Astrocyte (in vitro differentiated cells and primary cell): ENCODE results near the gene GPN3. TPM values are rescaled to one million over a fixed set of nuclear protein-coding genes. Genes with fewer than 3 reads are reported as not detected.
"Not testable (repeated sequence)": the region's sequence is repeated elsewhere in the genome, so short reads cannot be mapped to it uniquely, and the experiment has no call there.

ENCODE experiments used
- DNase-seq: peaks from one replicate; pipeline ENCODE4 v3.0.0-alpha.2; 2010; ENCODE audit warnings: low read depth
- FAIRE-seq: peaks from 2 replicates; lab custom pipeline; 2011; peaks lifted over from hg19 to GRCh38; lab: Jason Lieb, UNC
- H2AFZ ChIP-seq: 2 replicates; pipeline ENCODE4 v1.6.0; 2012; ENCODE audit warnings: low read depth, low read length, inconsistent platforms
- H3K27ac ChIP-seq: 2 replicates; pipeline ENCODE4 v1.5.1; 2011; ENCODE audit warnings: low read depth, low read length, inconsistent platforms
- H3K27me3 ChIP-seq: 2 replicates; pipeline ENCODE4 v1.6.0; 2011; ENCODE audit warnings: low read length, inconsistent platforms; ENCODE audit not compliant: insufficient read depth
- H3K36me3 ChIP-seq: 2 replicates; pipeline ENCODE4 v1.5.1; 2011; ENCODE audit warnings: low read length, inconsistent platforms; ENCODE audit not compliant: insufficient read depth
- H3K4me1 ChIP-seq: 2 replicates; pipeline ENCODE4 v1.5.1; 2011; ENCODE audit warnings: low read length, inconsistent platforms; ENCODE audit not compliant: insufficient read depth
- H3K4me2 ChIP-seq: 2 replicates; pipeline ENCODE4 v1.6.0; 2012; ENCODE audit warnings: low read length, inconsistent platforms
- H3K4me3 ChIP-seq: 2 replicates; pipeline ENCODE4 v1.5.1; 2011; ENCODE audit warnings: low read depth, mild to moderate bottlenecking, low read length, inconsistent platforms; ENCODE audit not compliant: insufficient read depth
- H3K79me2 ChIP-seq: 2 replicates; pipeline ENCODE4 v1.6.0; 2012; ENCODE audit warnings: mild to moderate bottlenecking, low read length, inconsistent platforms; ENCODE audit not compliant: insufficient read depth
- H3K9ac ChIP-seq: 2 replicates; pipeline ENCODE4 v1.6.0; 2012; ENCODE audit warnings: mild to moderate bottlenecking, low read length, inconsistent platforms
- H3K9me3 ChIP-seq: 2 replicates; pipeline ENCODE4 v1.5.1; 2012; ENCODE audit warnings: low read depth, mild to moderate bottlenecking, low read length, inconsistent platforms; ENCODE audit not compliant: insufficient read depth
- H4K20me1 ChIP-seq: 2 replicates; pipeline ENCODE4 v1.6.0; 2012; ENCODE audit warnings: low read length, inconsistent platforms; ENCODE audit not compliant: insufficient read depth
- H3K27ac Mint-ChIP-seq: one replicate; pipeline ENCODE4 v1.8.0; 2021; ENCODE audit warnings: mild to moderate bottlenecking, mixed read lengths; ENCODE audit not compliant: unreplicated experiment
- H3K27me3 Mint-ChIP-seq: one replicate; pipeline ENCODE4 v1.8.0; 2021; ENCODE audit warnings: low read depth, mixed read lengths; ENCODE audit not compliant: unreplicated experiment
- H3K36me3 Mint-ChIP-seq: one replicate; pipeline ENCODE4 v1.8.0; 2021; ENCODE audit warnings: low read depth, mixed read lengths; ENCODE audit not compliant: unreplicated experiment
- H3K4me1 Mint-ChIP-seq: one replicate; pipeline ENCODE4 v1.8.0; 2021; ENCODE audit warnings: low read depth, mixed read lengths; ENCODE audit not compliant: unreplicated experiment
- H3K4me3 Mint-ChIP-seq: one replicate; pipeline ENCODE4 v1.8.0; 2021; ENCODE audit warnings: mild to moderate bottlenecking, moderate library complexity, mixed read lengths; ENCODE audit not compliant: unreplicated experiment
- H3K9me3 Mint-ChIP-seq: one replicate; pipeline ENCODE4 v1.8.0; 2021; ENCODE audit warnings: mild to moderate bottlenecking, mixed read lengths; ENCODE audit not compliant: unreplicated experiment
- CTCF ChIP-seq: IDR thresholded peaks from 2 replicates; pipeline ENCODE4 v1.5.1; 2011; ENCODE audit warnings: low read depth, mild to moderate bottlenecking, inconsistent platforms, low read length, moderate library complexity; ENCODE audit not compliant: insufficient read depth
- EZH2 ChIP-seq: IDR thresholded peaks from 2 replicates; pipeline ENCODE4 v1.6.1; 2012; ENCODE audit warnings: mild to moderate bottlenecking, low read length, inconsistent platforms; ENCODE audit not compliant: insufficient read depth
- total RNA-seq: library from RNA; stranded (reverse); gene quantifications from 2 replicates; pipeline ENCODE4 v1.2.1, GENCODE V29; 2021

Gene GPN3
- total RNA-seq, 1 donor from 2014 or later: 19.5 TPM

DNA sequence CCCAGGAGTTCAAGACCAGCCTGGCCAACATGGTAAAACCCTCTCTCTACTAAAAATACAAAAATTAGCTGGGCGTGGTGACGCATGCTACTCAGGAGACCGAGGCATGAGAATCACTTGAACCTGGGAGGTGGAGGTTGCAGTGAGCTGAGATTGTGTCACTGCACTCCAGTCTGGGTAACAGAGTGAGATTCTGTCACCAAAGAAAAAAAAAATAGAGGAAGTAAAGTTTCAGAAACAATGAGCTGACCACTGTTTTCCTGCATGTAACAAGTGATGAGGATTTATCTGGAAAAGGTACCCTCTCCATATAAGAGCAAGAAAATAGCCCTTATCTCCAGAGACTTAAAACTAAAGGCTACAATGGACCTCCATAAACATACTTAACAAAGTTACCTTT lies 50.9 kb downstream of the GPN3 start:
- not testable (repeated sequence) for H3K9me3 Mint-ChIP-seq, H3K27me3 Mint-ChIP-seq, H3K9ac ChIP-seq, H3K27me3 ChIP-seq, H3K4me1 Mint-ChIP-seq, H3K4me3 ChIP-seq, H2AFZ ChIP-seq, DNase-seq, FAIRE-seq, H3K36me3 ChIP-seq, H3K9me3 ChIP-seq, H3K27ac ChIP-seq, H3K36me3 Mint-ChIP-seq, H3K4me2 ChIP-seq, H3K4me1 ChIP-seq, H4K20me1 ChIP-seq, H3K4me3 Mint-ChIP-seq, H3K79me2 ChIP-seq, H3K27ac Mint-ChIP-seq

- peaks cover 11% of the 10 kb centered on the region for H3K4me1 Mint-ChIP-seq
- not testable (repeated sequence) for H3K9ac ChIP-seq, H3K4me3 ChIP-seq, H3K36me3 Mint-ChIP-seq, H3K9me3 Mint-ChIP-seq, H3K9me3 ChIP-seq, H3K27ac ChIP-seq, H3K27me3 Mint-ChIP-seq, H3K27me3 ChIP-seq, H3K4me3 Mint-ChIP-seq, H4K20me1 ChIP-seq, H3K36me3 ChIP-seq, H3K4me1 ChIP-seq, H3K79me2 ChIP-seq, FAIRE-seq
- peak overlapping the region; percentile 6 for H3K27ac Mint-ChIP-seq
- Histone ChIP-seq H3K4me2 (peak overlapping the region; percentile 30), H2AFZ (peak overlapping the region; percentile 41)
- peak; percentile 39 for DNase-seq
Observed at GRCh38 chr12:110410086-110410485, 58.0 kb downstream of the GPN3 start.

DNA sequence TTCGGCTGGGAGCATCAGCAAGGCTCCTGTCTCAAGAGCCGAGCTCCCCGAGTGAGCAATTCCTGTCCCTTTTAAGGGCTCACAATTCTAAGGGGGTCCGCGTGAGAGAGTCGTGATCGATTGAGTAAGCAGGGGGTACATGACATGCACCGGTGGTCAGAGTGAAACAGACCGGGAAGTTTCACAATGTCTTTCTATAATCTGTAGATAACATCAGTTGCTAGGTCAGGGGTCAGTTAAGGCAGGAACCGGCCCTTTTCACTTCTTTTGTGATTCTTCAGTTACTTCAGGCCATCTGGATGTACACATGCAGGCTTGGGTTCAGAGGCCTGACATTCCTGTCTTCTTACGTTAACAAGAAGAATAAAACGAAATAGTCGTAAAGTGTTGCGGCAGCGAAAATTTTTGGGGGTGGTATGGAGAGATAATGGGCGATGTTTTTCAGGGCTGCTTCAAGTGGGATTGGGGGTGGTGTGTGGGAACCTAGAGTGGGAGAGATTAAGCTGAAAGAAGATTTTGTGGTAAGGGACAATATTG lies 62.9 kb downstream of the GPN3 start:
- not testable (repeated sequence) for H3K4me3 Mint-ChIP-seq, H3K27me3 Mint-ChIP-seq, H3K27ac Mint-ChIP-seq, H3K4me2 ChIP-seq, H3K4me3 ChIP-seq, H3K27me3 ChIP-seq, H3K4me1 Mint-ChIP-seq, H3K9me3 ChIP-seq, H4K20me1 ChIP-seq, H3K27ac ChIP-seq, H3K36me3 ChIP-seq, DNase-seq, H3K9me3 Mint-ChIP-seq, FAIRE-seq, H3K9ac ChIP-seq
- Histone ChIP-seq H3K79me2 (peaks cover 32% of the 10 kb centered on the region), H3K4me1 (peaks cover 10% of the 10 kb centered on the region), H2AFZ (peak overlapping the region; percentile 99)
- H3K36me3 Mint-ChIP-seq: peaks cover 10% of the 10 kb centered on the region

DNA sequence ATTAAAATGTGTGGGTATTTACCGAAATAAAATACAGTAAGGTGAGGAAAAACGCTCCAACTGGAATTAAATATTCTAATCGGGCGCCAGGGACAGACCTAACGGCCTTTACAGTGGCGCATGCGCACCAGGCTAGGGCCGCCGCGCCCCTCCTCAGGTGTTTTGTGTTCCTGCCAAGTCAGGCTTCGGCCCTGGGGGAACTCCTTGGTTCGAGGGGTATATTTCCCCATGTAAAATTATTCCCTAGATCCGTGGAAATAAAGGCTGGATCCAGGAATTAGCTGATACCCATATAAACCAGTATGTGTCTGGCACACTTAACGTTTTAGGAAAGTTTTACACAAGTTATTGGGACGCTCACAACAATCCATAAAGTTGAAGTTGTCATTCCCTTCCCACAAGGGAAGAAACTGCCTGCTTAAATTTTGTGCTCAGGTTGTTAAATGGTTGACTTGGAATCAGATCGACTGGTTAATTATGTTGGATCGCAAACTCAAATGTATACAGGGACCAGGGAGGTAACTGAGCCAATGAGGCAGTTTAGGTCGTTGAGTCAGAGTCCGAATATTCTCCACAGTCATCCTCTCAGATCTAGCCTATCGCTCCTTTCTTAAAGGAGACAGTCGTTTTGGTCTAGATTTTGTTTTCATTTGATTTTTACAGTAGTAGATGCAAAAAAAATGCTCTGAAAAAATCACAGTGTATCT lies 63.9 kb downstream of the GPN3 start:
- no peak for FAIRE-seq
- H3K9me3 Mint-ChIP-seq: no peaks in the 10 kb centered on the region

More for the DNA sequence above, 63.9 kb downstream of the GPN3 start:
- peak overlapping the region; percentile 100 for H3K27ac Mint-ChIP-seq
- TF ChIP-seq CTCF (no peak), EZH2 (no peak)
- H3K4me3 Mint-ChIP-seq: peak overlapping the region; percentile 100
- no peaks in the 10 kb centered on the region for H4K20me1 ChIP-seq
- H3K4me2 ChIP-seq: peak overlapping the region; percentile 91
- no peaks in the 10 kb centered on the region for H3K9me3 ChIP-seq
- H3K4me1 Mint-ChIP-seq: peaks cover 3% of the 10 kb centered on the region
- H3K4me3 ChIP-seq: peak overlapping the region; percentile 92
- peaks cover 10% of the 10 kb centered on the region for H3K4me1 ChIP-seq
- H3K27me3 Mint-ChIP-seq: no peaks in the 10 kb centered on the region
- no peaks in the 10 kb centered on the region for H3K27me3 ChIP-seq
- H3K9ac ChIP-seq: peak overlapping the region; percentile 95
- H3K79me2 ChIP-seq: peaks cover 42% of the 10 kb centered on the region
- peaks cover 7% of the 10 kb centered on the region for H3K36me3 ChIP-seq
- peak; percentile 27 for DNase-seq
- H3K36me3 Mint-ChIP-seq: peaks cover 11% of the 10 kb centered on the region
- H2AFZ ChIP-seq: peak overlapping the region; percentile 99
- peak overlapping the region; percentile 98 for H3K27ac ChIP-seq
